Esophagus (tissue), 2 donors: ENCODE data around the gene TSR3. TPM values are rescaled to one million over a fixed set of nuclear protein-coding genes. Genes with fewer than 3 reads are reported as not detected.
"Not testable (repeated sequence)": the region's sequence is repeated elsewhere in the genome, so short reads cannot be mapped to it uniquely, and the experiment has no call there.

Experiments
- H3K27ac ChIP-seq, 2 donors: one replicate each; pipeline ENCODE4 v1.5.1; 2013; ENCODE audit warnings: low read depth in 2 of 2, mild to moderate bottlenecking in 2 of 2, inconsistent platforms in 1 of 2, low read length in 1 of 2, moderate library complexity in 1 of 2
- H3K27me3 ChIP-seq, 2 donors: one replicate each; pipeline ENCODE4 v1.6.1; 2013; ENCODE audit warnings: low read length in 2 of 2, control low read depth in 1 of 2, mild to moderate bottlenecking in 1 of 2; ENCODE audit not compliant: insufficient read depth in 2 of 2, control insufficient read depth in 1 of 2
- H3K36me3 ChIP-seq, 2 donors: one replicate each; pipeline ENCODE4 v1.6.1; 2013; ENCODE audit warnings: low read length in 1 of 2; ENCODE audit not compliant: control insufficient read depth in 2 of 2, insufficient read depth in 2 of 2
- H3K4me1 ChIP-seq, 2 donors: one replicate each; pipeline ENCODE4 v1.6.1; 2013; ENCODE audit warnings: low read length in 1 of 2; ENCODE audit not compliant: control insufficient read depth in 2 of 2, insufficient read depth in 2 of 2
- H3K4me3 ChIP-seq, 2 donors: one replicate each; pipeline ENCODE4 v1.5.1; 2013; ENCODE audit warnings: low read length in 2 of 2, mild to moderate bottlenecking in 2 of 2, low read depth in 1 of 2, moderate library complexity in 1 of 2
- H3K9me3 ChIP-seq, 2 donors: one replicate each; pipeline ENCODE4 v1.6.1; 2013; ENCODE audit warnings: mild to moderate bottlenecking in 2 of 2, low read depth in 1 of 2, low read length in 1 of 2, moderate library complexity in 1 of 2; ENCODE audit not compliant: control insufficient read depth in 2 of 2, insufficient read depth in 1 of 2
- WGBS, 2 donors: extraction: QIAGEN DNeasy Blood & Tissue Kit; methylation state at CpG; one replicate each; pipeline ENCODE4 v1.1.7; 2013; 5-methylcytosine and 5-hydroxymethylcytosine counted together
- polyA plus RNA-seq, 2 donors: library from polyadenylated mRNA; stranded (reverse); fragments of 200-250 nt; gene quantifications; one replicate each; pipeline ENCODE4 v1.2.3, GENCODE V29; 2013
- donor health status: healthy with polysubstance abuse.
- donor health status: Bipolar disorder and iron deficiency.

TSR3 gene
- polyA plus RNA-seq, 2 donors = 31.4 to 53.0 TPM

GRCh38 chr16:1334739-1335138, 16.9 kb downstream of the TSR3 start:
- H3K4me3 ChIP-seq = no peak overlapping the region

GRCh38 chr16:1333854-1334700, 17.6 kb downstream of the TSR3 start:
- peaks cover 0 to 28% of the 10 kb centered on the region in 2 donors for H3K27me3 ChIP-seq
- H3K36me3 ChIP-seq = no peaks in the 10 kb centered on the region
- peak overlapping the region; percentile 18 to 43 for H3K4me3 ChIP-seq
- peaks cover 10 to 14% of the 10 kb centered on the region in 2 donors for H3K4me1 ChIP-seq
- no peak overlapping the region for H3K27ac ChIP-seq
- WGBS, 2 donors = 2 to 3% methylated on average over 66 to 78 of the region's 78 CpGs
- H3K9me3 ChIP-seq = peaks cover 5 to 6% of the 10 kb centered on the region in 2 donors

More at GRCh38 chr16:1334739-1335138, 16.9 kb downstream of the TSR3 start:
- peaks cover 0 to 28% of the 10 kb centered on the region in 2 donors for H3K27me3 ChIP-seq
- 31 to 39% methylated on average over 9 of the region's 9 CpGs for WGBS, 2 donors
- peaks cover 10 to 14% of the 10 kb centered on the region in 2 donors for H3K4me1 ChIP-seq
- no peak overlapping the region for H3K27ac ChIP-seq
- H3K9me3 ChIP-seq = peaks cover 5 to 6% of the 10 kb centered on the region in 2 donors
- no peaks in the 10 kb centered on the region for H3K36me3 ChIP-seq

GRCh38 chr16:1333149-1333812, 18.4 kb downstream of the TSR3 start, which contains the start of gene BAIAP3:
Gene BAIAP3, plus strand, starts transcription at chr16:1333645. Its CDS starts 4,905 bp downstream, at chr16:1338550.
- H3K9me3 ChIP-seq = peaks cover 5 to 6% of the 10 kb centered on the region in 2 donors
- H3K4me1 ChIP-seq = peaks cover 10 to 14% of the 10 kb centered on the region in 2 donors
- peaks cover 0 to 28% of the 10 kb centered on the region in 2 donors for H3K27me3 ChIP-seq
- no peak within 1 kb of the TSS for H3K27ac ChIP-seq
- 4 to 7% methylated on average over 51 to 83 of the region's 83 CpGs for WGBS, 2 donors
- peak within 1 kb of the TSS; percentile 25 to 43 for H3K4me3 ChIP-seq
- H3K36me3 ChIP-seq = no peaks in the 10 kb centered on the region

DNA sequence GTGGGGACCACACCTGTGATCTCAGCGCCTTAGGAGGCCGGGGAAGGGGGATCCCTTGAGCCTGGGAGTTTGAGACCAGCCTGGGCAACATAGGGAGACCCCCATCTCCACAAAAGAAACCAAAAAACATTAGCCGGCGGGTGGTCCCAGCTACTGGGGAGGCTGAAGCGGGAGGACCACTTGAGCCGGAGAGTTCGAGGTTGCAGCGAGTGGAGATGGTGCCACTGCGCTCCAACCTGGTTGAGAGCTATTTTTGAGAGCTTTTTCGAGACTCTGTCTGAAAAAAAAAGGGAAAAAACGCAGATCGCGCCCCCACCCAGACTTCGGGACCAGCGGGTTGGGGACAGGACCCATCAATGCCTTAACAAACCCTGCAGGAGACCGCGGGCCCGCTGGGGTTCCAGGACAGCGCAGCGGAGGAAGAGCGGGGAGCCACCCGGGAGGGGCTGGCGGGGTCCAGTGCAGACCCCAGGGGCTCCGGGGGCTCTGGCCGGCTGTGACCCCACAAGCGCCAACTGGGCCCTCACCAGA, 19.0 kb downstream of the TSR3 start:
- Histone ChIP-seq H3K4me3 (peak overlapping the region; percentile 11 to 43), H3K27ac (no peak overlapping the region), H3K4me1 (peaks cover 10 to 14% of the 10 kb centered on the region in 2 donors), H3K27me3 (peaks cover 0 to 28% of the 10 kb centered on the region in 2 donors), H3K36me3 (no peaks in the 10 kb centered on the region), H3K9me3 (peaks cover 5 to 6% of the 10 kb centered on the region in 2 donors)
- 9 to 10% methylated on average over 25 to 26 of the region's 26 CpGs for WGBS, 2 donors

DNA sequence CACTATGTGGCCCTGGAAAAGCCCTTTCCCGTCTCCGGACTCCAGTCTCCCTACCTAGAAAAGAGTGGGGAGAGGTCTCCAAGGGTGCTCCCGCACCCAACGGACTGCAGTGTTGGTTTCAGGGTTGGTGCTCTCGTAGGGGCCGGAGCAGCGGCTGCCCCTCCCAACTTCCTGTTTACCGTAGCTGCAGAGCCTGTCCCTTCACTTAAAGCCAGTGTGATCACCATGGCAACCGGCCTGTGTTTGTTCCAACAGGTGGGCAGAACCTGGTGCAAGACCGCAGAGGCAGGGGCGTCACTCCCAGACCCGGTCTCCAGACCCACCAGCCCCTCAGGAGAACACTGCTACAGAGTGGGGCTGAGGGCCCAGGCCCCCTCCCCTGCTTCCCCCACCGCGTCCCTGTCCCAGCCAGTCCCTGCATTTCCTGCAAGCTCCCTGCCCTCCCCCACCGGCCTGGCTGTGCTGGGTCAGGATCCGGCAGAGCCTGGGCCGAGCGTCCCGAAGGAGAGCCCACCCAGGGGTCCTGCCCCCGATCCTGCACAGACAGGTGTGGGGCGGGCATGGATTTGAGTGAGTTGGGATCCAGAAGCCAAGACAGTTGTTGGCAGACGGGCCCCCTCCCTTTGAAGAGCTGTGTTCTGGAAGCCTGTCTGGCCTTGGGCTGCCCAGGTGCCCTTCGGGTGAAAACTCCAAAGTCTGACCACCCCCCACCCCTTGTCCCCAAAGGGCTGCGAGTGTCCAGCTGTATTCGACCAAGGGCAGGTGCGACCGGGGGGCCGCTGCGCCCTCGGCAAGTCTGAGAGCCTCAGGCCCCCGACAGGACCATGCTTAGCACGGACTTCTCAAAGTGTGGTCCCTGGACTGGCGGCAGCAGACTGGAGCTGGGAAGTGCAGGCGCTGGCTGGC, 19.7 kb downstream of the TSR3 start:
- Histone ChIP-seq H3K27me3 (peaks cover 0 to 28% of the 10 kb centered on the region in 2 donors), H3K4me1 (peaks cover 10 to 14% of the 10 kb centered on the region in 2 donors), H3K27ac (no peak overlapping the region), H3K4me3 (no peak overlapping the region), H3K9me3 (peaks cover 5 to 6% of the 10 kb centered on the region in 2 donors), H3K36me3 (no peaks in the 10 kb centered on the region)
- 5 to 7% methylated on average over 34 of the region's 34 CpGs for WGBS, 2 donors

DNA sequence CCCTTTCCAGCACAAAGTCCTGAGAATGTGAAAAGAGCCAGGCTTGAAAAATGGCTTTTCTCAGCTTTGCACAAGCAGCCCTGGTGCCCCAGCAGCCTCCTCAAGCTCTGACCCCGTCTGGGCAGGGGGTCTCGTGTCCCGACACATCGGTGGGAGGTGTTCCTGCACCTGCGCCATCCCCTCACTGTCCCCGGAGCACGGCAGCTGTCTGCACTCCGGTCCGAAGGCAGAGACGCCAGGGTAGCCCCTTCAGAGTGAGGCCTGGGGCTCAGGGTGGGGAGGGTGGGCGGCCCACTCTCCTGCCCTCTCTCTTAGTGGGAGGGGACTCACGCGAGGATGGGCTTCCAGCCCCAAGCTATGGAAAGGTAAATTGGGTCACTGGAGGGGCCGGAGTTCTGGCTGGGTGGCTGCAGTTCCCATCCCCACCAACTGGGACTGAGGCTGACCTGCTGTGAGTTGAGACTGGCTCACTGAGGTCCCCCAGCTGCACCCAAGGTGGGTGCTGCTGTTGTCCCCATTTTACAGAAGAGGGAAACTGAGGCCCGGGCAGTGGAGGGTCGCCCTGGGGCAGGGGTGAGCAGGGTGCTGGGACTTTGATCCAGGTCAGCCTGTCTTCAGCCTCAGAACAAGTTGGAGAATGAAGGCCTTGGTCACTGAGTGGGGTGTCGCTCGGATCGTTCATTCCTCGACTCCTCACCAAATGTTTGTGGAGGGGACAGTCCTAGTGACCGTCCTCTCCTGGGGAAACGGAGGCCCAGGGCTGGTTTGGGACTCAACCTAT, 20.6 kb downstream of the TSR3 start:
- Histone ChIP-seq H3K36me3 (no peaks in the 10 kb centered on the region), H3K27me3 (peaks cover 0 to 28% of the 10 kb centered on the region in 2 donors), H3K27ac (no peak overlapping the region), H3K4me1 (peaks cover 10 to 14% of the 10 kb centered on the region in 2 donors), H3K4me3 (no peak overlapping the region), H3K9me3 (peaks cover 5 to 6% of the 10 kb centered on the region in 2 donors)
- 49 to 51% methylated on average over 22 of the region's 22 CpGs for WGBS, 2 donors

GRCh38 chr16:1330260-1330914, 21.3 kb downstream of the TSR3 start:
- Histone ChIP-seq H3K36me3 (peaks cover 0 to 1% of the 10 kb centered on the region in 2 donors), H3K4me1 (peaks cover 10 to 14% of the 10 kb centered on the region in 2 donors), H3K9me3 (peaks cover 5 to 6% of the 10 kb centered on the region in 2 donors), H3K4me3 (no peak overlapping the region), H3K27me3 (peaks cover 0 to 24% of the 10 kb centered on the region in 2 donors), H3K27ac (no peak overlapping the region)
- WGBS, 2 donors = 76 to 77% methylated on average over 17 of the region's 17 CpGs

GRCh38 chr16:1328961-1329360, 22.7 kb downstream of the TSR3 start:
- H3K27ac ChIP-seq, H3K9me3 ChIP-seq, H3K36me3 ChIP-seq, H3K4me3 ChIP-seq: not testable (repeated sequence)
- 90 to 91% methylated on average over 10 of the region's 10 CpGs for WGBS, 2 donors
- H3K4me1 ChIP-seq = peaks cover 10 to 14% of the 10 kb centered on the region in 2 donors
- H3K27me3 ChIP-seq = peaks cover 0 to 18% of the 10 kb centered on the region in 2 donors
